Lower lobe of right lung (tissue), 2 donors: ENCODE measurements around the gene NAP1L4. TPM values are rescaled to one million over a fixed set of nuclear protein-coding genes. Genes with fewer than 3 reads are reported as not detected.

Experiments
- ATAC-seq, 2 donors: fragments of 200-7000 bp; cut with Tn5 transposase; one replicate each; pipeline ENCODE4 v1.9.1; 2020 to 2022; ENCODE audit warnings: mild to moderate bottlenecking in 2 of 2, moderate library complexity in 2 of 2
- DNase-seq: peaks from one replicate; pipeline ENCODE4 v3.0.0-alpha.2; 2020
- H3K27ac ChIP-seq: fragments of 200-600 bp; one replicate; pipeline ENCODE4 v1.8.0; 2022
- H3K27me3 ChIP-seq: fragments of 200-600 bp; one replicate; pipeline ENCODE4 v1.8.0; 2022; ENCODE audit warnings: low read depth
- H3K36me3 ChIP-seq: fragments of 200-600 bp; one replicate; pipeline ENCODE4 v1.8.0; 2022; ENCODE audit warnings: mild to moderate bottlenecking
- H3K4me1 ChIP-seq: fragments of 200-600 bp; one replicate; pipeline ENCODE4 v1.8.0; 2022
- H3K4me3 ChIP-seq: fragments of 200-600 bp; one replicate; pipeline ENCODE4 v1.8.0; 2022; ENCODE audit warnings: mild to moderate bottlenecking
- H3K9me3 ChIP-seq: fragments of 200-600 bp; one replicate; pipeline ENCODE4 v1.8.0; 2022
- intact Hi-C: fragments of 100-400 bp; cut with DNase I; formaldehyde crosslinking; loops from one replicate; pipeline ENCODE4 v1.11.0; 2022
- total RNA-seq: library from RNA; stranded (reverse); fragmentation: NEBNext Ultra II Directional; extraction: Animal tissue kit (Norgen Biotek cat#: 25700); gene quantifications from one replicate; pipeline ENCODE4 v1.2.1, GENCODE V29; 2021
- TF ChIP-seq, protein P1 (sequence below): fragments of 200-600 bp; IDR thresholded peaks from one replicate; pipeline ENCODE4 v1.8.0; 2022; ENCODE audit warnings: antibody characterized with exemption, mild to moderate bottlenecking
- donor health status: DM: no; HTN: yes; CAD: no; lungs with severe emphysema.

The NAP1L4 gene
- total RNA-seq, 1 donor from 2014 or later = 96.8 TPM

DNA sequence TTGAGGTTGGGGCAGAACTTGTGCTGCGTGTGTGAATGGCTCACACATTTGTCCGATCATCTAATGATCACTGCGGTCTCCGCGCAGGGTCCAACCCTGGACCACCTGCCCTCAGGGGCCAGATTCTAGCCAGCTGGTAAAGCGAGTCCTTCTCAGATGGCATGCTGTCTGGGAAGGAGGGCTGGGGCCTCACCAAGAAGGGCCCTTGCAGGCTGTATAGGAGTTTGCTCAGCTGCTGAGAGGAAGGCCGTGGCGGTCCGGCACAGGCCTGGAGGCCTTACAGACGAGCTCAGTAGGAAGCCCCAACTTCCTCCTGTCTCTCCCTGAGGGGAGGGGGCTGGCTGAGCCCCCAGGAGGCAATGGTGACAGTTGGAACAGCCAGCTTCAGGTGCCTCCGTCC, 76.7 kb downstream of the NAP1L4 start:
- H3K4me3 ChIP-seq = no peak overlapping the region
- DNase-seq (no peak), ATAC-seq (no peak)
- H3K27ac ChIP-seq = no peak overlapping the region
- H3K27me3 ChIP-seq = no peaks in the 10 kb centered on the region
- H3K4me1 ChIP-seq = peaks cover 21% of the 10 kb centered on the region
- H3K9me3 ChIP-seq = no peaks in the 10 kb centered on the region
- intact Hi-C loops = no loop called here
- TF ChIP-seq, protein P1, sequence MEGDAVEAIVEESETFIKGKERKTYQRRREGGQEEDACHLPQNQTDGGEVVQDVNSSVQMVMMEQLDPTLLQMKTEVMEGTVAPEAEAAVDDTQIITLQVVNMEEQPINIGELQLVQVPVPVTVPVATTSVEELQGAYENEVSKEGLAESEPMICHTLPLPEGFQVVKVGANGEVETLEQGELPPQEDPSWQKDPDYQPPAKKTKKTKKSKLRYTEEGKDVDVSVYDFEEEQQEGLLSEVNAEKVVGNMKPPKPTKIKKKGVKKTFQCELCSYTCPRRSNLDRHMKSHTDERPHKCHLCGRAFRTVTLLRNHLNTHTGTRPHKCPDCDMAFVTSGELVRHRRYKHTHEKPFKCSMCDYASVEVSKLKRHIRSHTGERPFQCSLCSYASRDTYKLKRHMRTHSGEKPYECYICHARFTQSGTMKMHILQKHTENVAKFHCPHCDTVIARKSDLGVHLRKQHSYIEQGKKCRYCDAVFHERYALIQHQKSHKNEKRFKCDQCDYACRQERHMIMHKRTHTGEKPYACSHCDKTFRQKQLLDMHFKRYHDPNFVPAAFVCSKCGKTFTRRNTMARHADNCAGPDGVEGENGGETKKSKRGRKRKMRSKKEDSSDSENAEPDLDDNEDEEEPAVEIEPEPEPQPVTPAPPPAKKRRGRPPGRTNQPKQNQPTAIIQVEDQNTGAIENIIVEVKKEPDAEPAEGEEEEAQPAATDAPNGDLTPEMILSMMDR = no peak
- no peaks in the 10 kb centered on the region for H3K36me3 ChIP-seq

DNA sequence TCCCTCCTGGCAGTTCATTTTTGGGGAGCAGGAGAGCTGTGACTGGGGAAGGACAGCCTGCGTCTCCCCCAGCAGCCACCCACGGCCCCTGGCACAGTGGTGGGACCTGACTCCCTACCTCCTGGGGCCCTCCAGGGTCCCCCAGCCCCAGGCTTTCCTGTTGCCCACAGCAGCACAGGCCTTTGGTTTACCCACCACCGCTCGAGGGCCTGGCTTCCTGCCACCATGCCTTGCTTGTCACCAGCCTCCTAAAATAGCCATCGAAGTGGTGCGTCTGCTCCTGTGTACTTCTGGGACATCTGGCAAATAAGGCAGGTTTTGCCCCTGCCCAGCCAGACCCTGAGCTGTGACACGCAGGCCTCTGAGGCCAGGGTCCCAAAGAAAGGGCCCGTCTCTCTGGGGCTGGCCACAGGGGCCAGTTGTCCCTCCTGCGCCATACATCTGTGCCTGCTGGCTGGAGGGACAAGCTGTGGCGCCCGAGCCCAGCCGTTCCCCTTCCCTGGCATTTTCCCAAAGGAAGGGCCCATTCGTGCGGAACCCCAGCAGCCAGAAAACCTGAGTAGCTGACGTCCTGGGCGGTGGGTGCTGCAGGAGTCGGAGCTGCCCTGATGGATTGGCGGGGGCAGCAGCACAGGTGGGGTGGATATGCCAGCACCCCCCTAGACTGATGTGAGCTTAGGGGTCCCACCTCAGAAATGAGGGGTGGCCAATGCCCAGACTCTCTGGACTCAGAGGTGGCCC, 77.5 kb downstream of the NAP1L4 start:
- intact Hi-C loops = no loop called here
- no peak for ATAC-seq
- Histone ChIP-seq H3K27ac (no peak overlapping the region), H3K4me3 (no peak overlapping the region), H3K9me3 (no peaks in the 10 kb centered on the region), H3K4me1 (peaks cover 21% of the 10 kb centered on the region), H3K36me3 (no peaks in the 10 kb centered on the region), H3K27me3 (peaks cover under 1% of the 10 kb centered on the region)
- peak; percentile 79 for DNase-seq
- TF ChIP-seq, protein P1 = no peak

DNA sequence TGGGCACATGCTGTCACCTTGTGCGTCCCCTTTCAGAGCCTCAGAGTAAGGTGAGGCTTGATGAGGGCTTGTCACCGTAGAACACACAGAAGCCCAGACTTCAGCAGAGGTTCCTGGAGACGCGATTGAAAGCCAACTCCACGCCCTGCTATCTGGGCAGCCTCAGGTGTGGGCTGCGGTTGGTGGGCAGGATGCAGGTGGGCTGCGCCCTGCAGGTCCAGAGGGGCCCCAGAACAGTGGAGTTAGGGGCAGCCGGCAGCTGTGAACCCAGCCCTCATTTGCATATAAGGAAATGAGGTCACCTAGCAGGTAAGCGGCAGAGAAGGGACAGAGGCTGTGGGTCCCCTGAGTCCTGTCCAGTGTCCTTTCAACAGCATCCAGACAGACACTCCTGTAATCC, 78.4 kb downstream of the NAP1L4 start:
- no peak for DNase-seq
- TF ChIP-seq, protein P1 = no peak
- Histone ChIP-seq H3K27ac (no peak overlapping the region), H3K4me1 (peaks cover 21% of the 10 kb centered on the region), H3K9me3 (no peaks in the 10 kb centered on the region), H3K36me3 (no peaks in the 10 kb centered on the region), H3K4me3 (no peak overlapping the region), H3K27me3 (peaks cover 4% of the 10 kb centered on the region)
- intact Hi-C loops = no loop called here
- ATAC-seq = no peak

DNA sequence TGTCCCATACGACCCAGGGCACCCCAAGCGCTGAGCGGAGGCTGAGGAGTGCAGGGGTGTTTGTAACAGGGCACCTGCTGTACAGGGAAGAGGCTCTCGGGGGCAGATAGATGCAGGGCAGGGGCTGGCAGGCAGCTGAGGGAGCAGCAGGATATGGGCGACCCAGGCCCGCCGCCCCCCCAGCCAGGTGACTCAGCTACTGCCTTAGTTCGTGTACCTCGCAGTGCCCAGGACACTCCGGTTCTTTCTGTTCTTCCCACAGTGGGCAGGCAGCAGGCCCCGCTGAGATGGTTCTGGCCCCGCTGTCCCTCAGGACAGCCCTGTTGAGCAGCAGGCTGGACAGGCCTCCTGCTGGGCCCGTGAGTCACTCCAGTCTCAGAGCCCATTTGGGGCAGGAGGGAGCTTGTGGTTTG, 79.1 kb downstream of the NAP1L4 start:
- no peaks in the 10 kb centered on the region for H3K9me3 ChIP-seq
- peak overlapping the region; percentile 68 for H3K27ac ChIP-seq
- no peak for DNase-seq
- TF ChIP-seq, protein P1 = no peak
- peaks cover 4% of the 10 kb centered on the region for H3K27me3 ChIP-seq
- no peaks in the 10 kb centered on the region for H3K36me3 ChIP-seq
- H3K4me1 ChIP-seq = peaks cover 21% of the 10 kb centered on the region
- intact Hi-C loops = no loop called here
- no peak overlapping the region for H3K4me3 ChIP-seq
- peak; percentile 3 to 9 for ATAC-seq

DNA sequence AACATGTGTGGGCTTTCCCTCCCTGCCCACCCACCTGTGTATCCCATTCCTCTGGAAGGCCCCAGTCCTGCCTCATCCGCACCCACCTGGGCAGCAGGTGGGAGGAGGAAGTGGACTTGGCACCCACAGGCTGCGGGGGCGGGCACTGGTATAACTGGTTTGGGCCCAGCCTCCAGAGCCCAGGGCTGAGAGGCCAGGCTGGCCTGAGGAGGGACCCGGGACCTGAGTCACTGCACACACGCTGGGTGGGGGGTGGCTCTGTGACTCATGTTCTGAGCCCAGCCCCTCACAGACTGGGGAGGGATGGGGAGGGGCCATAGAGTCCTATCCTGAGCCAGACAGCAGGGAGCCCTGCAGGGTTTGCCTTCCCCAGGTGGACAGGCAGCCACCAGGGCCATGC, 79.6 kb downstream of the NAP1L4 start:
- TF ChIP-seq, protein P1 = no peak

More for the DNA sequence above, 79.6 kb downstream of the NAP1L4 start:
- Histone ChIP-seq H3K4me1 (peaks cover 21% of the 10 kb centered on the region), H3K27ac (peak overlapping the region; percentile 68), H3K27me3 (peaks cover 4% of the 10 kb centered on the region), H3K9me3 (no peaks in the 10 kb centered on the region), H3K36me3 (no peaks in the 10 kb centered on the region), H3K4me3 (no peak overlapping the region)
- DNase-seq = peak; percentile 93
- intact Hi-C loops = no loop called here
- ATAC-seq = peak; percentile 93 to 97
